Smooth muscle cell of the brain vasculature (primary cell): ENCODE results near the gene UBR3.
"Not testable (repeated sequence)": the region's sequence is repeated elsewhere in the genome, so short reads cannot be mapped to it uniquely, and the experiment has no call there.

ENCODE experiments used
- DNase-seq: peaks from one replicate; pipeline ENCODE4 v3.0.0-alpha.2; 2012; ENCODE audit warnings: low read depth, low spot score

UBR3 gene

GRCh38 chr2:169936652-169937051 is 109.4 kb downstream of the UBR3 start:
- not testable (repeated sequence) for DNase-seq

- DNase-seq = no peak
Measured at GRCh38 chr2:169945515-169945914, 118.3 kb downstream of the UBR3 start.

GRCh38 chr2:169946092-169946491 is 118.8 kb downstream of the UBR3 start:
- DNase-seq = no peak

GRCh38 chr2:169946546-169946945 is 119.3 kb downstream of the UBR3 start:
- no peak for DNase-seq

GRCh38 chr2:169955940-169956339 is 128.7 kb downstream of the UBR3 start:
- no peak for DNase-seq

DNA sequence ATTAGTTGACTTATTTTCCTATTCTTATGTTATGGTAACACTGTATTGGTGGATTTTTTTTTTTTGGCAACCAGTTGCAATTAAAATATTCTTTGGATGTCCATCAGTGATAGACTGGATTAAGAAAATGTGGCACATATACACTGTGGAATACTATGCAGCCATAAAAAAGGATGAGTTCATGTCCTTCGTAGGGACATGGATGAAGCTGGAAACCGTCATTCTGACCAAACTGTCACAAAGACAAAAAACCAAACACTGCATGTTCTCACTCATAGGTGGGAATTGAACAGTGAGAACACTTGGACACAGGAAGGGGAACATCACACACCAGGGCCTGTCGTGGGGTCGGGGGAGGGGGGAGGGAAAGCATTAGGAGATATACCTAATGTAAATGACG is 130.0 kb downstream of the UBR3 start:
- not testable (repeated sequence) for DNase-seq

DNA sequence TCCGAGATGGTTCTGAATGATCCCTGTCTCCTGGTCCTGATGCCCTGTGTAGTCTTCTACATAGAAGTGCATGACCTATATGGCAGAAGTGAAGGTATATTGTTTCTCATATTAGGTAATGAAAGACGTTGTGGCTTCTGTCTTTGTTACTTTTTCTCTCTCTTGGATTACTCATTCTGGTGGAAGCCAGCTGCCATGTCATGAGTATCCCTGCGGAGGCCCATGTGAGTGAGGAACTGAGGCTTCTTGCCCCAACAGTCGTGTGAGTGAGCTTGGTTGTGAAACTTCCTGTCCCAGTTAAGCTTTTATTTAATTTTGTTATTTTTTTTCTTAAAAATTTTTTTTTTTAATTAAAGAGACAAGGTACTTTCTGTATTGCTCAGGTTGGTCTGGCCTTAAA is 134.7 kb downstream of the UBR3 start:
- DNase-seq = peak; percentile 2

DNA sequence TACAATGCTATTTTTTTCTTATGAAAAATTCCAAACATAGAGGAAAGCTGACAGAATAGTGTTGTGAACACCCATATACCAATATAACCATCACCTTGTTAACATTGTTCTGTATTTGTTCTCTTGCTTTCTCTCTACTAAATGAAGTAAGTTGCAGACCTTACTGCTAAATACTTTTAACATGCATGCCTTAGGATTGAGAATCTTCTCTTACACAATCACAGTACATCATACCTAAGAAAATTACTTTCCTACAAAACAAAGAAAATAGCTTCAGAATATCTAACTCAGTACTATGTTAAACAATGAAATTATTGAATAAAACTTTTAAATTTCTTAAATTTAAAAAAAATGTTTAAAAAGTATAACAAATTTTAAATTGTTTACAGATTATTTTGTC is 136.5 kb downstream of the UBR3 start:
- no peak for DNase-seq

DNA sequence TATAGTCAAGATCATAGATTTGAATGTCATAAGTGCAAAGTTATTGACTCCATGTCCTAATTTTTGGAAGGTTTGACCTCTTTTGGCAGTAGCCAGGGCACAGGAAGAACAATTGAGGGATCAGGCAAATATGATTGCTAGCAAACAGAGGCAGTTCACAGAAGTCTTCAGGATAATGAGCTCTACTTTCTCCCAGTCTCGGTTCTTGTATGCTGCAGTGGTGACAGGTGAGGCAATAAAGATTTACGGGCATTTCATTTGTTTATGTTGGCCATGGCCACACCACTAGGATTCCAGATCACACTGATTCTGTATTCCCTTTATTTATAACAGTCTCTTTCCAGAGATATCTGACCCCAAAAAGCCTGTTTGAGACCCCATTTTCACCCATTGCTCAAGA is 137.5 kb downstream of the UBR3 start:
- DNase-seq = no peak

DNA sequence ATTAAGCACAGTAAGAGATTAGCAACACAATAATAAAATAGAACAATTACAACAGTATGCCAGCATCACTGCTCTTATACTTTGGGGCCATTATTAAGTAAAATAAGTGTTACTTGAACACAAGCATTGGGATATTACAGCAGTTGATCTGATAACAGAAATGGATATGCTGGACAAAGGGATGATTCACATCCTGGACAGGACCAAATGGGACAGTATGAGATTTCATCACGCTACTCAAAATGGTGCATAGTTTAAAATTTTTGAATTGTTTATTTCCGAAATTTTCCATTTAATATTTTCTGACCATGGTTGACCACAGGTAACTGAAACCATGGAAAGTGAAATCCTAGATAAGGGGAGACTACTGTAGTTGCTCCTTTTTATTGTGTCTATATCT is 138.2 kb downstream of the UBR3 start:
- DNase-seq = no peak

GRCh38 chr2:169966454-169966853 is 139.2 kb downstream of the UBR3 start:
- no peak for DNase-seq

GRCh38 chr2:169968743-169969142 is 141.5 kb downstream of the UBR3 start:
- DNase-seq = no peak

GRCh38 chr2:169975221-169975620 is 148.0 kb downstream of the UBR3 start:
- no peak for DNase-seq

DNA sequence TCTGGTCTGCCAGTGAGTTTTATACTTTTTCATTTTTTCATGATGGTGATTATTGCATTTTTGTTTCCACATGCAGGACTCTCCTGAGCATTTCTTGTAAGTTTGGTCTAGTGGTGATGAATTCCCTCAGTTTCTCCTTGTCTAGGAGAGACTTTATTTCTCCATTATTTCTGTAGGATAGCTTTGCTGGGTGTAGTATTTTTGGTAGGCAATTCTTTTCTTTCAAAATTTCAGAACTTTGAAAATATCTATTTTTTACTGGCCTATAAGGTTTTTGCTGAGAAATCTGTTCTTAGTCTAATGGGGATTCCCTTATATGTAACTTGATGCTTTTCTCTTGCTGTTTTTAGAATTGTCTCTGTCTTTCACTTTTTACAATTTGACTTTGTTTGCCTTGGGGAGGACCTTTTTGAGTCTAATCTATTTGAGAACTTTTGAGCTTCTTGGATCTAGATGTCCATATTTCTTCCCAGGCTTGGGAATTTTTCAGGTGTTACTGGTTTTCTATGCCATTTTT is 149.1 kb downstream of the UBR3 start:
- no peak for DNase-seq

DNA sequence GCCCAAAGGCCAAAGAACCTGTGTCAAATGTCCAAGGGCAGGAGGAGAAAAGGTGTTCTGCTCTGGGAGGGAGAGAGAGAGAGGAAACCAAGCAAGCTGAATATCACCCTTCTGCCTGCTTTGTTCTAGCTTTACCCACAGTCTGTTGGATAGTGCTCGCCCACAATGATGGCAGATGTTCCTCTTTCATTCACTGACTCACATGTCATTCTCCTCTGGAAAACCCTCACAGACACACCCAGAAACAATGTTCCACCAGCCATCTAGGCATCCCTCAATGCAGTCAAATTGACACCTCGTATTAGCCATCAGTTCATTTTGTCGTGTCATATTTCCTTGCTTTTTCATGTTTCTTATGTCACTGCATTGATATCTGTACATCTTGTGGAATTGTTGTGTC is 150.3 kb downstream of the UBR3 start:
- no peak for DNase-seq

- no peak for DNase-seq
Measured at GRCh38 chr2:169978402-169979017, 151.3 kb downstream of the UBR3 start.

- no peak for DNase-seq
Measured at GRCh38 chr2:169979025-169979424, 151.8 kb downstream of the UBR3 start.

DNA sequence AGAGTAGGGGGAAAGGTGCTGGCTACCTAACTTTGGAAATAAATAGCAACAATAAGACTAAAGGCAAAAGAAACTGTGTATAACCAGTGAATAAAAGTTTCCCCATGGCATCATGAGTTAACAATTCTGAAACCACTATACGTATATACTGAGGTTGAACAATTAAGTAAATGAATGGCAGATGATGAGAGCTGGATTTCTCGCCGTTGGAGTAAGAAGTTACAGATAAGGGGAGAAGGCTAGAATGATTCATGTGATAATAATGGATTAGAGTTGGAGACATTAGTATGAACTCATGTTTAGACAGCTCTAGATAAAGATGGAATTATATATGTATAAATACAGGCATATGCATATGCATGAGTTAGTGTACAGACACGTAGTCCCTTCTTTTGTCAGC is 152.7 kb downstream of the UBR3 start:
- DNase-seq = no peak

GRCh38 chr2:169980643-169981042 is 153.4 kb downstream of the UBR3 start:
- DNase-seq = no peak

DNA sequence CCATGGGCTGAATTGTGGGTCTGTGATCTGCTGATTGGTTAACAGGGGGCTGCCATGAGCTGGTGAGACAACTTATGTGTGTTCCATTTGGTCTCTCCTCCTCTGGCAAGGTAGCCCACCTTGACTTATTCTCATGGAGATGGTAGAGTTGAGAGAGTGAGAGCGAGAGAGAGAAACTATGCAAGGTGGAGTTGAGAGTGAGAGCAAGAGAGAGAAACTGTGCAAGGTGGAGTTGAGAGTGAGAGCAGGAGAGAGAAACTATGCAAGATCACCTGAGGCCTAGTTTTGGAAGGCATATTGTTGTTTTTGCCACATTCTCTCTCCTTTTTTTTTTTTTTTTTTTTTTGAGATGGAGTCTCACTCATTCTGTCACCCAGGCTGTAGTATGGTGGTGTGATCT is 155.7 kb downstream of the UBR3 start:
- DNase-seq = no peak

- no peak for DNase-seq
Measured at GRCh38 chr2:169983506-169983905, 156.3 kb downstream of the UBR3 start.

- DNase-seq = no peak
Measured at GRCh38 chr2:169984145-169984544, 156.9 kb downstream of the UBR3 start.

DNA sequence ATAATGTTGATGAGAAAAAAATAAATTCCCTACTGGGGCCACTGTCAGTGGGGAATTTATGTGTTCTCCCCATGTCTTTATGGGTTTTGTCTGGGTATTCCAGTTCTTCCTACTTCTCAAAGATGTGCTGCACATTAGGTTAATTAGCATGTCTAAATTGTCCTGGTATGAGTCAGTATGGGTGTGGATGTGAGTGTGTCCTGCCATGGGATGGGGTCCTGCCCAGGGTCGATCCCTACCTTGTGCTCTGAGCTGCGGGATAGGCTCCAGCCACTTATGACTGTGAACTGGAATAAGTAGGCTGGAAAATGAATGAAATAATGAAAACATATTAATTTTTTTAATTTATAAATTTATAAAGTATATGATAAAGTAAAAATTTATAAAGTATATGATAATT is 167.5 kb downstream of the UBR3 start:
- DNase-seq = no peak
